Measurements from ENCODE around the gene ZCCHC14. TPM values are rescaled to one million over a fixed set of nuclear protein-coding genes. Genes with fewer than 3 reads are reported as not detected.

Gene ZCCHC14
- total and polyA plus RNA-seq, 2 of the 8 experiments (the other 6 are each of a cell fraction or from before 2014, with no cell fraction given): 8.2 to 28.2 TPM

DNA sequence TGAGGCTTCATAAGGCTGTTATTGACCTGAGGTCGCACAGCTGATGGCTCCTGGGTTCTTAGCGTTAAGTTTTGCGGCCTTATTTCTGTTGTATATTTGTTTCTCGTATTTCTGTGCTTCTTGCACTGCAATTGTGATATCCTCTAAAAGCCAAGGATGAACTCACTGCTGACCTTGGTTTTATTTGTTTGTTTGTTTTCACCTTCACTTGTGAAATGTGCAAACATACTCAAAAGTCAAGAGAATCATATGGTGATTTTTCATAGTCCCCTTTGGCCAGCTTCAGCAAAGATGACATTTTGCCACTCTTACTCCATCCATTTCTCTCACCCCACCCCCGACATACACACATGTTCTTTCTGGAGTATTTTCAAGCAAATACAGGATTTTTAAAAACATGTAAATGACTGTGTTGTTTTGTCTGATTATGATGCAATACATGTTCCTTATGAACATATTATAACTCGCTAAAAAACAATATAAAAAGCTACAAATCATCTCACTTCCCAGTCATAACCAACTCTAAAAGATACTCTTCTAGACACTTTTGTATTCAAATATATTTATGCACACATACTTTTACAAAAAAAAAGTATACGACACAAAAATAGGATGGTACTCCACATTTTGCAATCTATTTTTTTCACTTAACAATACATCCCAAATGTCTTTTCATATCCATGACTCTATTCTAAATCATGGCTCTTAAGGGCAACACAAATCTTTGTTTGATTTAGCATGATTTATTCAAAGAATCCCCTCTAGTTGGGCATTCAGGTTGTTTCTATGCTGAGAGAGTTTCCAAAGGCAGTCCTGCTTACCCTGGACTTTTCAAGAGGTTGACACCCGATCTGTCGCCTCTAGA lies 5.7 kb upstream of the ZCCHC14 start:
- Histone ChIP-seq H3K56ac (replicated peaks; ENCODE audit: insufficient read length, low read depth, low read length) (no peak overlapping the region), H2BK12ac (ENCODE audit: low read depth, low read length) (no peak overlapping the region), H4K20me1 (replicated peaks in 1 of 2; ENCODE audit: control insufficient read depth in 1 of 2, insufficient read depth in 2 of 2, low read length in 2 of 2) (peaks cover 0 to 11% of the 10 kb centered on the region in 2 experiments), H3K4me3 (ENCODE audit: extremely low read depth in 1 of 4, insufficient read depth in 2 of 4, low read depth in 3 of 4, low read length in 4 of 4) (no peak overlapping the region), H2BK15ac (ENCODE audit: low read length) (no peak overlapping the region), H4K91ac (replicated peaks; ENCODE audit: insufficient read length, low read length) (no peak overlapping the region), H3K18ac (ENCODE audit: extremely low read depth, low read length) (no peak overlapping the region), H3K14ac (ENCODE audit: insufficient read length) (no peak overlapping the region), H3K23me2 (ENCODE audit: low read depth, low read length) (peaks cover 12% of the 10 kb centered on the region), H2BK5ac (ENCODE audit: low read depth, low read length) (no peak overlapping the region), H2AFZ (ENCODE audit: low read length) (no peak overlapping the region), H2BK20ac (ENCODE audit: low read length) (no peak overlapping the region), H3K27ac (ENCODE audit: low read depth, low read length) (no peak overlapping the region), H3K4me1 (replicated peaks in 1 of 4; ENCODE audit: control insufficient read depth in 3 of 4, insufficient read depth in 4 of 4, low read length in 3 of 4) (peaks cover 0 to 1% (median 1%) of the 10 kb centered on the region in 4 experiments; a peak in 4 of 7 replicates), H2AK5ac (ENCODE audit: low read depth, low read length) (no peak overlapping the region), H3K36me3 (ENCODE audit: control insufficient read depth in 2 of 4, insufficient read depth in 4 of 4, low read length in 3 of 4) (no peaks in the 10 kb centered on the region; a peak in 1 of 8 replicates), H3K23ac (ENCODE audit: insufficient read length) (no peak overlapping the region), H3K9ac (replicated peaks in 1 of 4; ENCODE audit: extremely low read depth in 1 of 4, low read depth in 3 of 4, low read length in 3 of 4) (no peak overlapping the region), H3K27me3 (replicated peaks in 1 of 4; ENCODE audit: control insufficient read depth in 3 of 4, extremely low read depth in 1 of 4, insufficient read depth in 3 of 4, low read length in 3 of 4) (no peaks in the 10 kb centered on the region; a peak in 1 of 7 replicates), H4K5ac (ENCODE audit: insufficient read length, low read depth, low read length) (no peak overlapping the region), H4K8ac (ENCODE audit: extremely low read depth, insufficient read depth, low read length) (no peak overlapping the region), H3K9me3 (ENCODE audit: insufficient read depth in 2 of 2, low read depth in 1 of 2, low read length in 1 of 2) (no peaks in the 10 kb centered on the region), H3K79me2 (ENCODE audit: control insufficient read depth in 1 of 2, insufficient read depth in 2 of 2, low read length in 2 of 2) (no peaks in the 10 kb centered on the region; a peak in 1 of 4 replicates), H3K79me1 (ENCODE audit: low read depth, low read length) (peaks cover 4% of the 10 kb centered on the region), H2BK120ac (replicated peaks; ENCODE audit: low read depth, low read length) (no peak overlapping the region), H3K4ac (replicated peaks; ENCODE audit: insufficient read length, low read depth, low read length) (no peak overlapping the region), H3K4me2 (ENCODE audit: insufficient read depth in 1 of 2, low read depth in 2 of 2, low read length in 2 of 2) (no peak overlapping the region)
- ChIA-PET CTCF (ENCODE audit: partially characterized antibody) (interaction anchor here (0.7 to 2.4 kb wide), 5 partner anchors 12 to 280 kb away, joined by 3 to 11 read pairs (median 3); no protein-coding TSS in a partner anchor), POLR2A (ENCODE audit: partially characterized antibody) (no interaction called here)
- DNase-seq (ENCODE audit: low read depth in 1 of 2, low spot score in 2 of 2) (no peak), FAIRE-seq (no peak)
- TF ChIP-seq SIN3A (conservative IDR thresholded peaks at IDR 0.05 in 1 of 2, IDR thresholded peaks at IDR 0.05 in 1 of 2; ENCODE audit: low read depth in 1 of 2, low read length in 2 of 2) (no peak), JUN (IDR thresholded peaks at IDR 0.05; ENCODE audit: low read depth, low read length) (no peak), POU5F1 (IDR thresholded peaks at IDR 0.05; ENCODE audit: low read depth, low read length) (no peak), GTF2F1 (IDR thresholded peaks at IDR 0.05; ENCODE audit: borderline replicate concordance, low read depth, low read length) (no peak), RFX5 (IDR thresholded peaks at IDR 0.05; ENCODE audit: borderline replicate concordance, low read depth, low read length) (no peak), SIX5 (IDR thresholded peaks at IDR 0.05; ENCODE audit: low read depth, low read length) (no peak), TBP (IDR thresholded peaks at IDR 0.05; ENCODE audit: low read depth, low read length) (no peak)
- TF ChIP-seq, protein P1, sequence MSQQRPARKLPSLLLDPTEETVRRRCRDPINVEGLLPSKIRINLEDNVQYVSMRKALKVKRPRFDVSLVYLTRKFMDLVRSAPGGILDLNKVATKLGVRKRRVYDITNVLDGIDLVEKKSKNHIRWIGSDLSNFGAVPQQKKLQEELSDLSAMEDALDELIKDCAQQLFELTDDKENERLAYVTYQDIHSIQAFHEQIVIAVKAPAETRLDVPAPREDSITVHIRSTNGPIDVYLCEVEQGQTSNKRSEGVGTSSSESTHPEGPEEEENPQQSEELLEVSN (IDR thresholded peaks at IDR 0.05): no peak
- 76% methylated on average over 9 of the region's 9 CpGs; no CpG with 5 or more reads in 1 of the 2 experiments for WGBS, 2 experiments (ENCODE audit: extremely low coverage in 1 of 2, insufficient coverage in 1 of 2, insufficient read length in 1 of 2, insufficient replicate concordance in 2 of 2, low coverage in 1 of 2, low lambda C conversion rate in 2 of 2, missing lambda C conversion rate in 1 of 2)
